Measurements from ENCODE around the gene POLG2.

GRCh38 chr17:64491034-64491860, 5.6 kb downstream of the POLG2 start:
- no peak for TF ChIP-seq SUZ12 (IDR thresholded peaks at IDR 0.05; ENCODE audit: extremely low read depth, insufficient read depth, insufficient read length)
- no peak for TF ChIP-seq ZNF274 (IDR thresholded peaks at IDR 0.05; ENCODE audit: low read depth, low read length)
- TF ChIP-seq YY1 (IDR thresholded peaks at IDR 0.05; ENCODE audit: insufficient read depth, insufficient read length): no peak

Measured in NT2/D1 (cell line).